ENCODE data around the gene CYP26C1.

The CYP26C1 gene

DNA sequence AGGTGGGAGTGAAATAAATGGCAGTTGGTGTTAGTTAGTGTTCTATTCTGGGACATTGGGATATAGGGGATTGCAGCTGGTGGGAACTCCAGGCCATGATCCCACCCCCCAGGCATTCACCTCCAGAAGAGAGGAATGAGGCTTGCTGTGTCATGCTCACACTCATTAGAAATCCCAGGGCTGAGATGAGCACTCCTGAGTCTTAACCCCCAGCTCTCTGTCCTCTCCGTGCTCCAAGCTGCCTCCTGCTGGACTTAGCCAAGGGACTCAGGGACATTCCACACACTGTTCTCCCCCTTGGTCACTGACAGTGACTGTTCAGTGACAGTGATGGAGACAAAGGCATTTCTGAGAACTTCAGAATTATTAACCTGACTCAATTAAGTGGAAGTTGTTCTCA lies 34.6 kb downstream of the CYP26C1 start:
- POLR2A ChIA-PET = no interaction called here
- Histone ChIP-seq H3K4me3 (ENCODE audit: low read depth, low read length) (no peak overlapping the region), H3K27ac (ENCODE audit: extremely low read depth, low read depth, low read length) (no peak overlapping the region), H3K4me1 (ENCODE audit: control insufficient read depth, insufficient read depth, low read length) (no peaks in the 10 kb centered on the region), H3K36me3 (ENCODE audit: control insufficient read depth in 2 of 2, insufficient read depth in 1 of 2, low read length in 2 of 2) (no peaks in the 10 kb centered on the region), H3K9me3 (ENCODE audit: control insufficient read depth, insufficient read depth, low read depth, low read length) (no peaks in the 10 kb centered on the region)
- CTCF ChIA-PET = interaction anchor here (0.7 to 1.4 kb wide), 2 partner anchors 15 to 21 kb away, joined by 3 read pairs; no protein-coding TSS in a partner anchor
- TF ChIP-seq ZNF37A (tag by site-specific recombination; IDR thresholded peaks at IDR 0.05) (no peak), SCRT1 (tag by site-specific recombination; IDR thresholded peaks at IDR 0.05; ENCODE audit: borderline replicate concordance) (no peak), HOXC10 (CRISPR knock-in tag; IDR thresholded peaks at IDR 0.05) (no peak), PRDM1 (tag by site-specific recombination; IDR thresholded peaks at IDR 0.05) (no peak), ZNF658 (tag by site-specific recombination; IDR thresholded peaks at IDR 0.05) (no peak)
- TF ChIP-seq, protein P1, sequence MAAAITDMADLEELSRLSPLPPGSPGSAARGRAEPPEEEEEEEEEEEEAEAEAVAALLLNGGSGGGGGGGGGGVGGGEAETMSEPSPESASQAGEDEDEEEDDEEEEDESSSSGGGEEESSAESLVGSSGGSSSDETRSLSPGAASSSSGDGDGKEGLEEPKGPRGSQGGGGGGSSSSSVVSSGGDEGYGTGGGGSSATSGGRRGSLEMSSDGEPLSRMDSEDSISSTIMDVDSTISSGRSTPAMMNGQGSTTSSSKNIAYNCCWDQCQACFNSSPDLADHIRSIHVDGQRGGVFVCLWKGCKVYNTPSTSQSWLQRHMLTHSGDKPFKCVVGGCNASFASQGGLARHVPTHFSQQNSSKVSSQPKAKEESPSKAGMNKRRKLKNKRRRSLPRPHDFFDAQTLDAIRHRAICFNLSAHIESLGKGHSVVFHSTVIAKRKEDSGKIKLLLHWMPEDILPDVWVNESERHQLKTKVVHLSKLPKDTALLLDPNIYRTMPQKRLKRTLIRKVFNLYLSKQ (tag by site-specific recombination; IDR thresholded peaks at IDR 0.05; ENCODE audit: borderline replicate concordance) = no peak

DNA sequence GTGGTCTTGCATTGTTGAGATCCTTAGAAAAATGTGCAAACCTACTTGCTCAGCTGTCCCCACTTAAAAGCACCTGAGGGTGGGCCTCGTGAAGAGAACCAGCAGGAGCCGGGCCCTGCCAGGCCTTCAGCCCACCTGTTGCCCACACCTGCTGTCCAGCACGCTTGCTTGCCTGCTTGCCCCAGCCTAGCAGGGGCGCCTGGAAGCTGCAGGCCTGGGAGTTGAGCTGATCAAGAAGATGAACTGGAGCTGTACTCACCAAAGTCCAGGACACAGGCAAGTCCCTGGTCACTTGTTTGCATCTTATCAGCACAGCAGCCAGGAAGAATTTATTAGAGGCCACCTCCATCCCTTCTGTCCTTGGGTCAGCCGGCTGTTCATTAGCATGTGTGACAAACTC lies 36.3 kb downstream of the CYP26C1 start:
- H3K4me1 ChIP-seq (ENCODE audit: control insufficient read depth, insufficient read depth, low read length) = no peaks in the 10 kb centered on the region
- no peak overlapping the region for H3K4me3 ChIP-seq (ENCODE audit: low read depth, low read length)
- TF ChIP-seq SCRT2 (tag by site-specific recombination; IDR thresholded peaks at IDR 0.05) (0 out of 2 replicates have a peak, but pooled peaks have one; percentile 24), ZNF19 (tag by site-specific recombination; IDR thresholded peaks at IDR 0.05; ENCODE audit: low read depth) (no peak)
- POLR2A ChIA-PET = no interaction called here
- no peaks in the 10 kb centered on the region for H3K36me3 ChIP-seq (ENCODE audit: control insufficient read depth in 2 of 2, insufficient read depth in 1 of 2, low read length in 2 of 2)
- CTCF ChIA-PET = interaction anchor here (0.6 kb wide), 1 partner anchor 153 kb away, joined by 3 read pairs; no protein-coding TSS in a partner anchor
- no peak overlapping the region for H3K27ac ChIP-seq (ENCODE audit: extremely low read depth, low read depth, low read length)
- H3K9me3 ChIP-seq (ENCODE audit: control insufficient read depth, insufficient read depth, low read depth, low read length) = no peaks in the 10 kb centered on the region

DNA sequence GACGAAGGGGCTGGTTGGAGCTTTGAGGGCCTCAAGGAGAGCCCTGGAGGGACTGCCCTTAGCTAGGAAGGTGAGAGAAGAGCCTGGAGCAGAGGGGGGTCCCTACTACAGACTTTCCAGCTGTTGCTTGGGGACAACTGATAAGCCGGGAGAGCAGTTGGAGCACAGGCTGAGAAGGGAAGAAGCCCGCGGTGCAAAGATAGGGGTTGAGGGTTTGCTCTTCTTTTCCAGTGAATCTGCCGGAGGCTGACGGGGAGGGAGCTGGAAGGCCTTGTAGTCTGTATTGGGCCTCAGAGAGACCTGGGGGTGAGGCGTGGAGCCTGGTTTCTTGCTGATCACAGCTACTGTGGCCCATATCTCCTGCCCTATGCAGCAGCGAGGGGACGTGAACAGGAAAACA lies 36.8 kb downstream of the CYP26C1 start:
- ChIA-PET CTCF (interaction anchor here (0.6 kb wide), 2 partner anchors 13 to 153 kb away, joined by 3 read pairs; no protein-coding TSS in a partner anchor), POLR2A (no interaction called here)
- peak; percentile 34; the same call in 1 of the 2 replicates for TF ChIP-seq SCRT2 (tag by site-specific recombination; IDR thresholded peaks at IDR 0.05)
- TF ChIP-seq TRIM28 (IDR thresholded peaks at IDR 0.05; ENCODE audit: borderline replicate concordance, low read length) = no peak
- Histone ChIP-seq H3K9me3 (ENCODE audit: control insufficient read depth, insufficient read depth, low read depth, low read length) (no peaks in the 10 kb centered on the region), H3K4me1 (ENCODE audit: control insufficient read depth, insufficient read depth, low read length) (no peaks in the 10 kb centered on the region), H3K4me3 (ENCODE audit: low read depth, low read length) (no peak overlapping the region), H3K27ac (ENCODE audit: extremely low read depth, low read depth, low read length) (no peak overlapping the region), H3K36me3 (ENCODE audit: control insufficient read depth in 2 of 2, insufficient read depth in 1 of 2, low read length in 2 of 2) (no peaks in the 10 kb centered on the region)

DNA sequence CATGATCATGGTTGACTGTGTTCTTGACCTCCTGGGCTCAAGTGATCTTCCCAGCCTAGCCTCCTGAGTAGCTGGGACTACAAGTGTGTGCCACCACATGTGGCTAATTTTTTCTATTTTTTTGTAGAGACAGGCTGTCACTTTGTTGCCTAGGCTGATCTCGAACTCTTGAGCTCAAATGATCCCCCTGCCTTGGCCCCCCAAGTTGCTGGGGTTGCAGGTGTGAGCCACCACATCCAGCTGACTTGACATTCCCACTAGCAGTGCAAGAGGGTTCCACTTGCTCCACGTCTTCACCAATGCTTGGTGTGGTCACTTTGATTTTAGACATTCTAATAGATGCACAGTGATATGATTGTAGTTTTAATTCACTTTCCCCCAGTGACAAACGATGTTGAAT lies 38.2 kb downstream of the CYP26C1 start:
- Histone ChIP-seq H3K4me1 (ENCODE audit: control insufficient read depth, insufficient read depth, low read length) (no peaks in the 10 kb centered on the region), H3K9me3 (ENCODE audit: control insufficient read depth, insufficient read depth, low read depth, low read length) (no peaks in the 10 kb centered on the region), H3K36me3 (ENCODE audit: control insufficient read depth in 2 of 2, insufficient read depth in 1 of 2, low read length in 2 of 2) (no peaks in the 10 kb centered on the region), H3K27ac (ENCODE audit: extremely low read depth, low read depth, low read length) (no peak overlapping the region), H3K4me3 (ENCODE audit: low read depth, low read length) (no peak overlapping the region)
- CTCF ChIA-PET = interaction anchor here (1.3 kb wide), 1 partner anchor 16 kb away, joined by 4 read pairs; no protein-coding TSS in a partner anchor
- TF ChIP-seq ZFP41 (tag by site-specific recombination; IDR thresholded peaks at IDR 0.05; ENCODE audit: borderline replicate concordance) = no peak
- POLR2A ChIA-PET = no interaction called here

DNA sequence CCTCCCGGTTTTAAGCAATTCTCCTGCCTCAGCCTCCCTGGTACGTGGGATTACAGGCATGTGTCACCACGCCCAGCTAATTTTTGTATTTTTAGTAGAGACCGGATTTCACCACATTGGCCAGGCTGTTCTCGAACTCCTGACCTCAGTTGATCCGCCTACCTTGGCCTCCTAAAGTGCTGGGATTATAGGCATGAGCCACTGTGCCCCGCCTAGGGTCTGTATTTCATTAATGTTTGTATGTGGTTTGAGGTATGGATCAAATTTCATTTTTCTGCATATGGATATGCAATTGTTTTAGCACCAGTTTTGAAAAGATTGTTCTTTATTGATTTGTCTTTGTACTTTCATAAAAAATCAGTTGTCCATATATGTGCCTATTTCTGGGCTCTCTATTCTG lies 39.1 kb downstream of the CYP26C1 start:
- POLR2A ChIA-PET = no interaction called here
- TF ChIP-seq ZNF658 (tag by site-specific recombination; IDR thresholded peaks at IDR 0.05) (no peak), ZNF596 (tag by site-specific recombination; IDR thresholded peaks at IDR 0.05) (no peak), ZNF510 (tag by site-specific recombination; IDR thresholded peaks at IDR 0.05; ENCODE audit: insufficient replicate concordance) (no peak), ZNF37A (tag by site-specific recombination; IDR thresholded peaks at IDR 0.05) (no peak), ZBTB21 (tag by site-specific recombination; IDR thresholded peaks at IDR 0.05) (no peak), MZF1 (tag by site-specific recombination; IDR thresholded peaks at IDR 0.05; ENCODE audit: borderline replicate concordance) (no peak), ZNF140 (tag by site-specific recombination; IDR thresholded peaks at IDR 0.05) (no peak), ZNF24 (tag by site-specific recombination; IDR thresholded peaks at IDR 0.05) (no peak), SCRT2 (tag by site-specific recombination; IDR thresholded peaks at IDR 0.05) (no peak), ZNF677 (tag by site-specific recombination; IDR thresholded peaks at IDR 0.05) (no peak)
- TF ChIP-seq, protein P2, sequence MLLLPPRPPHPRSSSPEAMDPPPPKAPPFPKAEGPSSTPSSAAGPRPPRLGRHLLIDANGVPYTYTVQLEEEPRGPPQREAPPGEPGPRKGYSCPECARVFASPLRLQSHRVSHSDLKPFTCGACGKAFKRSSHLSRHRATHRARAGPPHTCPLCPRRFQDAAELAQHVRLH (tag by site-specific recombination; IDR thresholded peaks at IDR 0.05) = no peak
- TF ChIP-seq, protein P3, sequence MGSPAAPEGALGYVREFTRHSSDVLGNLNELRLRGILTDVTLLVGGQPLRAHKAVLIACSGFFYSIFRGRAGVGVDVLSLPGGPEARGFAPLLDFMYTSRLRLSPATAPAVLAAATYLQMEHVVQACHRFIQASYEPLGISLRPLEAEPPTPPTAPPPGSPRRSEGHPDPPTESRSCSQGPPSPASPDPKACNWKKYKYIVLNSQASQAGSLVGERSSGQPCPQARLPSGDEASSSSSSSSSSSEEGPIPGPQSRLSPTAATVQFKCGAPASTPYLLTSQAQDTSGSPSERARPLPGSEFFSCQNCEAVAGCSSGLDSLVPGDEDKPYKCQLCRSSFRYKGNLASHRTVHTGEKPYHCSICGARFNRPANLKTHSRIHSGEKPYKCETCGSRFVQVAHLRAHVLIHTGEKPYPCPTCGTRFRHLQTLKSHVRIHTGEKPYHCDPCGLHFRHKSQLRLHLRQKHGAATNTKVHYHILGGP (tag by site-specific recombination; IDR thresholded peaks at IDR 0.05) = no peak

More for the DNA sequence above, 39.1 kb downstream of the CYP26C1 start:
- no peak overlapping the region for H3K4me3 ChIP-seq (ENCODE audit: low read depth, low read length)
- H3K27ac ChIP-seq (ENCODE audit: extremely low read depth, low read depth, low read length) = no peak overlapping the region
- CTCF ChIA-PET = interaction anchor here (1.2 kb wide), 1 partner anchor 12 kb away, joined by 4 read pairs; no protein-coding TSS in a partner anchor
- no peaks in the 10 kb centered on the region for H3K4me1 ChIP-seq (ENCODE audit: control insufficient read depth, insufficient read depth, low read length)
- no peaks in the 10 kb centered on the region for H3K36me3 ChIP-seq (ENCODE audit: control insufficient read depth in 2 of 2, insufficient read depth in 1 of 2, low read length in 2 of 2)
- H3K9me3 ChIP-seq (ENCODE audit: control insufficient read depth, insufficient read depth, low read depth, low read length) = no peaks in the 10 kb centered on the region
